ENCODE results near the gene PPP1R16B. TPM values are rescaled to one million over a fixed set of nuclear protein-coding genes. Genes with fewer than 3 reads are reported as not detected.

PPP1R16B gene
- total RNA-seq, 4 donors from 2014 or later, result 6.3 to 14.4 (median 9.0) TPM

- 65 to 74% methylated on average over 13 to 14 of the region's 14 CpGs for WGBS, 2 donors
These were observed 75.6 kb downstream of the PPP1R16B start for GRCh38 chr20:38880952-38881735.

GRCh38 chr20:38881806-38882440 is 76.4 kb downstream of the PPP1R16B start:
- TF ChIP-seq CTCF (IDR thresholded peaks at IDR 0.05) (no peak), POLR2A (IDR thresholded peaks at IDR 0.05) (no peak)
- intact Hi-C loops (cut with DNase I), result no loop called here
- no peak for DNase-seq
- Histone ChIP-seq H3K36me3 (no peaks in the 10 kb centered on the region), H3K27ac (no peak overlapping the region), H3K9me3 (no peaks in the 10 kb centered on the region), H3K4me3 (replicated peaks in 1 of 3) (no peak overlapping the region), H3K27me3 (no peaks in the 10 kb centered on the region), H3K4me1 (no peaks in the 10 kb centered on the region)
- 95% methylated on average over 4 of the region's 4 CpGs for WGBS, 2 donors

More at GRCh38 chr20:38880952-38881735, 75.6 kb downstream of the PPP1R16B start:
- H3K9me3 ChIP-seq, result no peaks in the 10 kb centered on the region
- no peaks in the 10 kb centered on the region for H3K4me1 ChIP-seq
- TF ChIP-seq CTCF (IDR thresholded peaks at IDR 0.05), result no peak
- no peak for TF ChIP-seq POLR2A (IDR thresholded peaks at IDR 0.05)
- no peak overlapping the region for H3K4me3 ChIP-seq (replicated peaks in 1 of 3)
- no peaks in the 10 kb centered on the region for H3K36me3 ChIP-seq
- intact Hi-C loops (cut with DNase I), result no loop called here
- no peak overlapping the region for H3K27ac ChIP-seq
- no peak for DNase-seq
- H3K27me3 ChIP-seq, result no peaks in the 10 kb centered on the region

- H3K27me3 ChIP-seq, result no peaks in the 10 kb centered on the region
- WGBS, 2 donors, result 63 to 75% methylated on average over 2 of the region's 2 CpGs
- H3K36me3 ChIP-seq, result no peaks in the 10 kb centered on the region
- H3K4me1 ChIP-seq, result no peaks in the 10 kb centered on the region
- H3K27ac ChIP-seq, result no peak overlapping the region
- no peak for DNase-seq
- H3K4me3 ChIP-seq (replicated peaks in 1 of 3), result no peak overlapping the region
- no peaks in the 10 kb centered on the region for H3K9me3 ChIP-seq
- intact Hi-C loops (cut with DNase I), result no loop called here
- TF ChIP-seq CTCF (IDR thresholded peaks at IDR 0.05), result no peak
- TF ChIP-seq POLR2A (IDR thresholded peaks at IDR 0.05), result no peak
These were observed 77.1 kb downstream of the PPP1R16B start for GRCh38 chr20:38882600-38882999.

GRCh38 chr20:38883081-38883980 is 77.8 kb downstream of the PPP1R16B start:
- Histone ChIP-seq H3K4me3 (replicated peaks in 1 of 3) (no peak overlapping the region), H3K27me3 (no peaks in the 10 kb centered on the region), H3K9me3 (no peaks in the 10 kb centered on the region), H3K4me1 (no peaks in the 10 kb centered on the region), H3K27ac (no peak overlapping the region), H3K36me3 (no peaks in the 10 kb centered on the region)
- 47 to 54% methylated on average over 17 of the region's 20 CpGs for WGBS, 2 donors
- TF ChIP-seq POLR2A (IDR thresholded peaks at IDR 0.05) (no peak), CTCF (IDR thresholded peaks at IDR 0.05) (no peak)
- DNase-seq, result peak in 1 of 2 donors; percentile 22
- intact Hi-C loops (cut with DNase I), result no loop called here
